BJ (cell line): Measurements from ENCODE around the gene KIAA0930. TPM values are rescaled to one million over a fixed set of nuclear protein-coding genes. Genes with fewer than 3 reads are reported as not detected.

Experiments
- CTCF ChIA-PET: fragments of 350-600 bp; formaldehyde crosslinking; extraction: SDS; loops from one replicate; lab custom pipeline; 2021; ENCODE audit warnings: antibody characterized with exemption, inconsistent platforms; lab: Yijun Ruan, JAX
- POLR2A ChIA-PET: fragments of 300-600 bp; sonication (Branson Sonifier 250); formaldehyde crosslinking; extraction: SDS; loops from one replicate; lab custom pipeline; 2021; ENCODE audit warnings: antibody characterized with exemption; lab: Charles Lee
- DNase-seq: peaks from one replicate; pipeline ENCODE4 v3.0.0-alpha.2; 2011; ENCODE audit warnings: low read depth
- H3K27me3 ChIP-seq: 2 replicates; pipeline ENCODE4 v1.6.0; 2011; ENCODE audit warnings: low read length; ENCODE audit not compliant: control insufficient read depth, insufficient read depth
- H3K36me3 ChIP-seq: 2 replicates; pipeline ENCODE4 v1.5.1; 2011; ENCODE audit warnings: low read length; ENCODE audit not compliant: control insufficient read depth, insufficient read depth
- H3K4me3 ChIP-seq: 2 replicates; pipeline ENCODE4 v1.5.1; 2011; ENCODE audit warnings: low read depth, mild to moderate bottlenecking, control low read depth, low read length
- CTCF ChIP-seq: IDR thresholded peaks from 2 replicates; pipeline ENCODE4 v1.5.1; 2011; ENCODE audit warnings: low read depth, mild to moderate bottlenecking, control low read depth, inconsistent platforms, low read length, moderate library complexity; ENCODE audit not compliant: insufficient read depth
- polyA plus RNA-seq: library from polyadenylated mRNA; depleted of rRNA; stranded (reverse); fragments of >200 nt; gene quantifications from 2 replicates; pipeline ENCODE4 v1.2.3, GENCODE V29; 2011; rRNA removed
- small RNA-seq: library from RNA; depleted of rRNA; stranded (forward); fragments of <200 nt; gene quantifications from one replicate; pipeline ENCODE3, GENCODE V24; 2012; ENCODE audit warnings: low replicate concordance, low read depth; ENCODE audit not compliant: insufficient read length

The KIAA0930 gene
- polyA plus RNA-seq, 1 experiment, result 64.0 TPM

GRCh38 chr22:45151503-45151902 lies 89.2 kb downstream of the KIAA0930 start:
- H3K36me3 ChIP-seq, result no peaks in the 10 kb centered on the region
- ChIA-PET CTCF (interaction anchor here (0.6 to 1.3 kb wide), 2 partner anchors 13 to 358 kb away, joined by 3 read pairs; no protein-coding TSS in a partner anchor), POLR2A (no interaction called here)
- TF ChIP-seq CTCF, result no peak
- DNase-seq, result no peak
- no peak overlapping the region for H3K4me3 ChIP-seq
- H3K27me3 ChIP-seq, result no peaks in the 10 kb centered on the region

GRCh38 chr22:45150139-45150538 lies 90.6 kb downstream of the KIAA0930 start:
- ChIA-PET POLR2A (interaction anchor here (0.9 kb wide), 1 partner anchor 14 kb away, joined by 4 read pairs; the partner anchor contains the start of gene NUP50), CTCF (interaction anchor here (0.9 to 1.6 kb wide), 3 partner anchors 10 to 48 kb away, joined by 3 to 9 read pairs (median 6); no protein-coding TSS in a partner anchor)
- no peak for TF ChIP-seq CTCF
- no peak overlapping the region for H3K4me3 ChIP-seq
- no peak for DNase-seq
- H3K36me3 ChIP-seq, result no peaks in the 10 kb centered on the region
- no peaks in the 10 kb centered on the region for H3K27me3 ChIP-seq

GRCh38 chr22:45149671-45150070 lies 91.0 kb downstream of the KIAA0930 start:
- H3K27me3 ChIP-seq, result no peaks in the 10 kb centered on the region
- TF ChIP-seq CTCF, result no peak
- ChIA-PET CTCF (interaction anchor here (0.9 to 1.6 kb wide), 3 partner anchors 10 to 48 kb away, joined by 3 to 9 read pairs (median 6); no protein-coding TSS in a partner anchor), POLR2A (interaction anchor here (0.6 to 0.9 kb wide), 2 partner anchors 14 to 189 kb away, joined by 4 read pairs; partner anchors contain the start of gene NUP50)
- H3K4me3 ChIP-seq, result no peak overlapping the region
- no peak for DNase-seq
- H3K36me3 ChIP-seq, result no peaks in the 10 kb centered on the region

- POLR2A ChIA-PET, result no interaction called here
- TF ChIP-seq CTCF, result no peak
- no peak for DNase-seq
- Histone ChIP-seq H3K27me3 (no peaks in the 10 kb centered on the region), H3K4me3 (no peak overlapping the region), H3K36me3 (no peaks in the 10 kb centered on the region)
- CTCF ChIA-PET, result no interaction called here
These were observed 95.8 kb downstream of the KIAA0930 start for GRCh38 chr22:45144916-45145315.

GRCh38 chr22:45142376-45142775 lies 98.3 kb downstream of the KIAA0930 start:
- TF ChIP-seq CTCF, result no peak
- no peaks in the 10 kb centered on the region for H3K27me3 ChIP-seq
- no peak for DNase-seq
- ChIA-PET CTCF (no interaction called here), POLR2A (no interaction called here)
- H3K4me3 ChIP-seq, result no peak overlapping the region
- no peaks in the 10 kb centered on the region for H3K36me3 ChIP-seq

Small RNA genes within 50 kb of the gene (small RNA-seq; reads per million reads assigned to genes)
- gene MIR1249, result not detected

Other genes starting within 250 kb of the KIAA0930 start
- 0.01 TPM in 1 of 2 replicates, not detected in the other for gene PHF21B, start 230.9 kb downstream of the KIAA0930 start, polyA plus RNA-seq
- 11.0 and 12.4 TPM in 2 replicates for gene NUP50, start 77.0 kb downstream of the KIAA0930 start, polyA plus RNA-seq
- not detected in 2 replicates for gene UPK3A, start 44.1 kb upstream of the KIAA0930 start, polyA plus RNA-seq
- gene FAM118A, start 69.0 kb upstream of the KIAA0930 start, polyA plus RNA-seq, result 17.6 and 18.8 TPM in 2 replicates
- not detected in 2 replicates for gene SMC1B, start 172.7 kb upstream of the KIAA0930 start, polyA plus RNA-seq
- 0.58 and 1.0 TPM in 2 replicates for gene RIBC2, start 172.8 kb upstream of the KIAA0930 start, polyA plus RNA-seq